HG03558 (cell line): ENCODE results near the gene CCNE1.

Experiments
- ATAC-seq: cut with Tn5 transposase; IDR thresholded peaks from one replicate; pipeline ENCODE4 v1.9.1; 2021; ENCODE audit warnings: moderate number of reproducible peaks; ENCODE audit not compliant: unreplicated experiment; ENCODE audit errors: extremely low read depth

Gene CCNE1

DNA sequence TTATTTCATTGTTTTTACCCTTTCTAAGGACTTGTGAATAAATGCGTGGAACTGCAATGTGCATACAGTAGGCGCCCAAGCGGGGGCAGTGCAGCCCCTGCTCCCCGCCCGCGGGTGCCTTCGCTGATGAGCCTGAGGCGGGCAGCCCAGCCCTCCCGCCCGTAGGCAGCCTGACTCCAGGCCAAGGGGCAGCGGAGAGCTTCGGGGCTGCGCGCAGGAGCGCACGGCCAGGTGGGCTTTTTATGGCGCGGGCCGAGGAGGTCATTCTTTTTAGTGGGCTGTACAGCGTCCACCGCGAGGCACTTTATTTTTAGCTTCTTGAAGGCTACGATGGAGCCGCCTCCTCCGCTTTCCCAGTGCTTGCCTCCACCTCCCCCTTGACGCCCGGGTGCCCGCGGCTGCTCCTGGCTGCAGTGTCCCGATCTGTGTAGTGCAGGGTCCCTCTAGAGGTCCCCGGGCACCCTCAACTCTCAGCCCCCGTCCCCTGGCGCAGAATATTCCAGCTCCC lies 60.5 kb downstream of the CCNE1 start:
- ATAC-seq, result no peak

DNA sequence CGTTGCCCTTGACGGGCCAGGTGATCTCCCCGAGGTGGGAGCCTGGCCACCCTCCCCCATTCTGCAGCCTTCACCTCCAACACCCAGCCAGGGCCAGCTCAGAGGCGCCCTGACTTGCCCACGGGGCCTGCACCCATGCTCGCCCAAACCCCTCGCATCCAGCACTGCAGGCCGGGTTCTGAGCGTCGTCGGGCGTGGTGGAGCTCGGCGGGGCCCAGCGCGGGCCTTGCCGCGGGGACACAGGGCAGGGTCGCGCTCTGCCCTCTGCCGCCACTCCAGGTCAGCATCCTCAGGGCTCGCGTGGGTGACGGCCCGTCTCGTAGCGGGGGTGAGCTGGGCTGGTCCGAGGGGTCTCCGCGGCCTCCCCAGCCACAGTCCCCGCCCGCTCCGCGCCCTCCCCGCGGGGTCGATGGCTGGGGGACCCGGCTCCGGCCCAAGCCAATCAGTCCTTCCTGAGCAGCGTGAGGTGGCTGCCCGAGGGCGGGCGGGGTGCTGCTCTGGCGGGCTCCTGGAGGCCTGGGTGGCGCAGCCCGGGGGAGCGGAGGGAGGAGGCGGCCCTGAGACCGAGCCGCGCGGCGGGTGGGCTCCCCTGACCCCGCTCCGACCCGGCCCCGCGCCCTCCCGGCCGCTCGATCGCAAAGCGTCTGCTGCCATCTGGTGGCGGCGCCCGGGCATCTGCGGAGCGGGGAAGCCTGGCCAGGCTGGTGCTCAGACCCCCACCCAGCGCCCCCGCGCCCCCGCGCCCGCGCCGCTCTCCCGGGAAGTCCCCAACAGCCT lies 61.4 kb downstream of the CCNE1 start:
- no peak for ATAC-seq
